SU-DHL-6 (cell line): ENCODE data around the gene TCAIM.

Source experiments
- H2AFZ ChIP-seq: fragments of 200-600 bp; sonication (generic); 2 replicates; pipeline ENCODE4 v1.6.1; 2014; ENCODE audit warnings: low read depth, mild to moderate bottlenecking, moderate library complexity, mixed read lengths, antibody characterized with exemption, low read length; ENCODE audit not compliant: severe bottlenecking
- H3F3A ChIP-seq: fragments of 200-600 bp; shearing (Covaris generic); 2 replicates; pipeline ENCODE4 v1.6.0; 2016; ENCODE audit warnings: antibody characterized with exemption, mild to moderate bottlenecking; ENCODE audit not compliant: insufficient read depth
- H3K27ac ChIP-seq: fragments of 200-600 bp; sonication (generic); 2 replicates; pipeline ENCODE4 v1.5.1; 2016; ENCODE audit warnings: low read depth, mild to moderate bottlenecking, low read length, moderate library complexity, mixed read lengths
- H3K27me3 ChIP-seq: fragments of 200-600 bp; sonication (generic), shearing (Covaris generic); 2 replicates; pipeline ENCODE4 v1.6.0; 2014; ENCODE audit warnings: mild to moderate bottlenecking, low read length
- H3K36me3 ChIP-seq: fragments of 200-600 bp; sonication (generic); 2 replicates; pipeline ENCODE4 v1.6.1; 2014; ENCODE audit warnings: mild to moderate bottlenecking, low read length, mixed read lengths
- H3K4me2 ChIP-seq: fragments of 300-600, 200-600 bp; shearing (Covaris generic), sonication (generic); 2 replicates; pipeline ENCODE4 v1.6.0; 2014; ENCODE audit warnings: low read length, low read depth, mild to moderate bottlenecking; ENCODE audit not compliant: poor library complexity, severe bottlenecking
- H3K4me3 ChIP-seq: fragments of 200-600 bp; sonication (generic); 2 replicates; pipeline ENCODE4 v1.5.1; 2014; ENCODE audit warnings: antibody characterized with exemption, low read length, mild to moderate bottlenecking, mixed read lengths; ENCODE audit not compliant: insufficient read depth, poor library complexity, severe bottlenecking
- H3K79me2 ChIP-seq: fragments of 200-600 bp; sonication (generic); 2 replicates; pipeline ENCODE4 v1.6.1; 2014; ENCODE audit warnings: mild to moderate bottlenecking, low read length, moderate library complexity; ENCODE audit not compliant: insufficient read depth
- H3K9ac ChIP-seq: fragments of 200-600 bp; sonication (generic); 2 replicates; pipeline ENCODE4 v1.7.0; 2014; ENCODE audit warnings: mild to moderate bottlenecking, low read length
- H3K9me2 ChIP-seq: fragments of 200-600 bp; sonication (generic); replicated peaks from 2 replicates; pipeline ENCODE4 v1.6.1; 2014; ENCODE audit warnings: low read length; ENCODE audit not compliant: insufficient read depth
- H3K9me3 ChIP-seq: fragments of 200-600 bp; sonication (generic); 2 replicates; pipeline ENCODE4 v1.6.1; 2014; ENCODE audit warnings: low read length, mixed read lengths; ENCODE audit not compliant: insufficient read depth
- H4K20me1 ChIP-seq: fragments of 200-600 bp; sonication (generic); 2 replicates; pipeline ENCODE4 v1.6.1; 2014; ENCODE audit warnings: low read depth, mild to moderate bottlenecking, antibody characterized with exemption, low read length, moderate library complexity, mixed read lengths
- CTCF ChIP-seq: fragments of 200-600 bp; sonication (generic); IDR thresholded peaks from one replicate; pipeline ENCODE4 v1.5.1; 2017; ENCODE audit warnings: antibody characterized with exemption, mild to moderate bottlenecking, low read length, moderate library complexity; ENCODE audit not compliant: insufficient read depth, poor library complexity, severe bottlenecking
- EZH2phosphoT487 ChIP-seq: fragments of 200-600 bp; sonication (generic), shearing (Covaris generic); conservative IDR thresholded peaks from 2 replicates; pipeline ENCODE4 v1.6.1; 2018; ENCODE audit warnings: mild to moderate bottlenecking, antibody characterized with exemption, low read length, moderate library complexity, mixed read lengths

Gene TCAIM

DNA sequence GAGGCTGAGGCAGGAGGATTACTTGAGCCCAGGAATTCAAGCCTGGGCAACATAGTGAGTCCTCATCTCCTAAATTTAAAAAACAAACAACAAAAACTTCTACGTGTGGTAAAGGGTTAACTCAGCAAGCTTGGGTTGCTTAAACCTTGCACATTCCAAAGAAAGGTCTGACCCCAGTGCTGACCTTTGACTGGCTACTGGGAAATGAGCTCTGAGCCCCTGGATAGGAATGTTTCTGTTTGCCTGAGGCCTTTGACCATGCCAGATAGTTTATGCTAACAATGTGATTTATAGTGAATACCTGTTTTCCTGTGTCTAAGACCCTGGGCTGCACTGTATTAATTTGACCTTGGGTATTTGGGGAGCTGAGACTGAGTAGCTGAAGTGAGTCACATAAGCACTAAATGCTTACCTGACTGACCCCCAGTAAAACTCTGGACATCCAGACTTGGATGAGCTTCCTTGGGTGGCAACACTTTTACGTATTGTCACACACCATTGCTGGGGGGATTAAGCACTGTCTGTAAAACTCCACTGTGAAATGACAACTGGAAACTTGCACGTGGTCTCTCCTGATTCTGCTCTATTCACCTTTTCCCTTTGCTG, 20.7 kb downstream of the TCAIM start:
- Histone ChIP-seq H3K9ac (no peak overlapping the region), H3K9me3 (no peaks in the 10 kb centered on the region), H3K27ac (no peak overlapping the region), H3K4me2 (no peak overlapping the region), H4K20me1 (no peaks in the 10 kb centered on the region), H3K9me2 (no peaks in the 10 kb centered on the region), H3F3A (no peaks in the 10 kb centered on the region), H3K27me3 (no peaks in the 10 kb centered on the region), H3K4me3 (no peak overlapping the region), H3K36me3 (0 out of 2 replicates have a peak, but pooled peaks cover 7% of the 10 kb centered on the region), H2AFZ (no peak overlapping the region), H3K79me2 (no peaks in the 10 kb centered on the region)
- no peak for TF ChIP-seq EZH2phosphoT487
- no peak for TF ChIP-seq CTCF

GRCh38 chr3:44363591-44363990, 25.0 kb downstream of the TCAIM start:
- H3K36me3 ChIP-seq = 0 out of 2 replicates have a peak, but pooled peaks cover under 1% of the 10 kb centered on the region
- no peaks in the 10 kb centered on the region for H3F3A ChIP-seq
- no peaks in the 10 kb centered on the region for H4K20me1 ChIP-seq
- TF ChIP-seq CTCF (no peak), EZH2phosphoT487 (no peak)
- no peaks in the 10 kb centered on the region for H3K9me3 ChIP-seq
- H3K79me2 ChIP-seq = no peaks in the 10 kb centered on the region
- no peak overlapping the region for H3K4me2 ChIP-seq
- no peak overlapping the region for H3K9ac ChIP-seq
- no peaks in the 10 kb centered on the region for H3K27me3 ChIP-seq
- H3K27ac ChIP-seq = no peak overlapping the region
- H2AFZ ChIP-seq = no peak overlapping the region
- no peaks in the 10 kb centered on the region for H3K9me2 ChIP-seq
- no peak overlapping the region for H3K4me3 ChIP-seq

GRCh38 chr3:44365952-44366351, 27.4 kb downstream of the TCAIM start:
- H3K79me2 ChIP-seq = no peaks in the 10 kb centered on the region
- no peak overlapping the region for H3K27ac ChIP-seq
- no peak overlapping the region for H3K4me3 ChIP-seq
- H3K9ac ChIP-seq = no peak overlapping the region
- H3K27me3 ChIP-seq = no peaks in the 10 kb centered on the region
- H3K9me2 ChIP-seq = no peaks in the 10 kb centered on the region
- no peak overlapping the region for H2AFZ ChIP-seq
- no peaks in the 10 kb centered on the region for H3K9me3 ChIP-seq
- no peak overlapping the region for H3K4me2 ChIP-seq
- no peaks in the 10 kb centered on the region for H3K36me3 ChIP-seq
- H3F3A ChIP-seq = no peaks in the 10 kb centered on the region
- TF ChIP-seq CTCF (no peak), EZH2phosphoT487 (no peak)
- no peaks in the 10 kb centered on the region for H4K20me1 ChIP-seq
